ENCODE measurements around the gene CENPK.
A peak's percentile ranks its signal among the peaks of the same experiment; 100 is the strongest.
"Not testable (repeated sequence)": the region's sequence is repeated elsewhere in the genome, so short reads cannot be mapped to it uniquely, and the experiment has no call there.

Gene CENPK

GRCh38 chr5:65562731-65563701 is at the start of gene CENPK, which contains the start of gene PPWD1:
Gene CENPK, minus strand, starts transcription at chr5:65563168. Its CDS starts 8,261 bp downstream, at chr5:65554907.
Gene PPWD1, plus strand, starts transcription at chr5:65563296. Its CDS starts 15 bp downstream, at chr5:65563311.
- DNase-seq (ENCODE audit: low spot score), result peak; percentile 94

- DNase-seq (ENCODE audit: low spot score), result no peak
Observed at GRCh38 chr5:65612298-65612907, 49.4 kb upstream of the CENPK start.

GRCh38 chr5:65611524-65611923 is 48.6 kb upstream of the CENPK start:
- no peak for DNase-seq (ENCODE audit: low spot score)

GRCh38 chr5:65601761-65602160 is 38.8 kb upstream of the CENPK start:
- DNase-seq (ENCODE audit: low spot score), result not testable (repeated sequence)

- no peak for DNase-seq (ENCODE audit: low spot score)
Observed at GRCh38 chr5:65588694-65589093, 25.7 kb upstream of the CENPK start.

GRCh38 chr5:65577141-65577540 is 14.2 kb upstream of the CENPK start:
- no peak for DNase-seq (ENCODE audit: low spot score)

GRCh38 chr5:65570598-65571226 is 7.7 kb upstream of the CENPK start:
- DNase-seq (ENCODE audit: low spot score), result no peak

GRCh38 chr5:65566505-65566904 is 3.5 kb upstream of the CENPK start:
- no peak for DNase-seq (ENCODE audit: low spot score)

- DNase-seq (ENCODE audit: low spot score), result no peak
Observed at GRCh38 chr5:65563777-65564176, 809 bp upstream of the CENPK start.

- no peak for DNase-seq (ENCODE audit: low spot score)
Observed at GRCh38 chr5:65556718-65557117, 6.2 kb downstream of the CENPK start.

- no peak for DNase-seq (ENCODE audit: low spot score)
Observed at GRCh38 chr5:65556181-65556580, 6.8 kb downstream of the CENPK start.

- DNase-seq (ENCODE audit: low spot score), result no peak
Observed at GRCh38 chr5:65555287-65555686, 7.7 kb downstream of the CENPK start.

- DNase-seq (ENCODE audit: low spot score), result no peak
Observed at GRCh38 chr5:65553941-65554340, 9.0 kb downstream of the CENPK start.

GRCh38 chr5:65548281-65548680 is 14.7 kb downstream of the CENPK start:
- no peak for DNase-seq (ENCODE audit: low spot score)

- no peak for DNase-seq (ENCODE audit: low spot score)
Observed at GRCh38 chr5:65546141-65546540, 16.8 kb downstream of the CENPK start.

GRCh38 chr5:65544473-65544872 is 18.5 kb downstream of the CENPK start:
- no peak for DNase-seq (ENCODE audit: low spot score)

- no peak for DNase-seq (ENCODE audit: low spot score)
Observed at GRCh38 chr5:65539827-65540226, 23.1 kb downstream of the CENPK start.

- DNase-seq (ENCODE audit: low spot score), result no peak
Observed at GRCh38 chr5:65535529-65535987, 27.4 kb downstream of the CENPK start.

GRCh38 chr5:65530904-65531303 is 32.1 kb downstream of the CENPK start:
- DNase-seq (ENCODE audit: low spot score), result no peak

- DNase-seq (ENCODE audit: low spot score), result no peak
Observed at GRCh38 chr5:65525726-65526125, 37.2 kb downstream of the CENPK start.

GRCh38 chr5:65512170-65512937 is 50.6 kb downstream of the CENPK start:
- DNase-seq (ENCODE audit: low spot score), result no peak

GRCh38 chr5:65508978-65509377 is 54.0 kb downstream of the CENPK start:
- DNase-seq (ENCODE audit: low spot score), result no peak

Measured in CD4-positive, alpha-beta T cell treated with Interleukin-15 for 4 hours (primary cell).